Esophagus muscularis mucosa (tissue), 4 donors: ENCODE data around the gene TXLNA. TPM values are rescaled to one million over a fixed set of nuclear protein-coding genes. Genes with fewer than 3 reads are reported as not detected.

Experiments used
- DNase-seq: peaks from one replicate; pipeline ENCODE4 v3.0.0-alpha.2; 2017; ENCODE audit errors: extremely low spot score
- H3K27ac ChIP-seq, 4 donors: fragments of 200-600 bp; sonication (generic); replicated peaks in 1 of 4; 1 replicate in 3 of 4; 2 replicates in 1 of 4; pipeline ENCODE4 v1.5.1; 2016 to 2019; ENCODE audit warnings: mild to moderate bottlenecking in 1 of 4
- H3K27me3 ChIP-seq, 4 donors: fragments of 200-600 bp; sonication (generic); one replicate each; pipeline versions ENCODE4 v1.5.1 to v1.6.0; 2016 to 2019
- H3K36me3 ChIP-seq, 4 donors: fragments of 200-600 bp; sonication (generic); one replicate each; pipeline ENCODE4 v1.5.1; 2016 to 2019
- H3K4me1 ChIP-seq, 4 donors: fragments of 200-600 bp; sonication (generic); one replicate each; pipeline ENCODE4 v1.5.1; 2016 to 2019
- H3K4me3 ChIP-seq, 4 donors: fragments of 200-600 bp; sonication (generic); 1 replicate in 2 of 4; 2 replicates in 2 of 4; pipeline ENCODE4 v1.5.1; 2016 to 2019; ENCODE audit warnings: mild to moderate bottlenecking in 4 of 4, moderate library complexity in 1 of 4
- H3K9me3 ChIP-seq, 4 donors: fragments of 200-600 bp; sonication (generic); 1 replicate in 3 of 4; 2 replicates in 1 of 4; pipeline ENCODE4 v1.5.1; 2016 to 2019
- CTCF ChIP-seq, 3 experiments: fragments of 200-600 bp in 2 of 3; fragments of 450-650 bp in 1 of 3; sonication (generic) in 2 of 3; IDR thresholded peaks; one replicate each; pipeline ENCODE4 v1.5.1; 2017 to 2019; ENCODE audit warnings: antibody characterized with exemption in 3 of 3, mild to moderate bottlenecking in 2 of 3, moderate library complexity in 1 of 3
- EP300 ChIP-seq: sonication (generic); formaldehyde crosslinking; IDR thresholded peaks from one replicate; pipeline ENCODE4 v1.6.1; 2017; ENCODE audit warnings: antibody characterized with exemption
- POLR2A ChIP-seq: fragments of 450-650 bp; IDR thresholded peaks from one replicate; pipeline ENCODE4 v1.6.1; 2017; ENCODE audit warnings: antibody characterized with exemption, moderate library complexity, mild to moderate bottlenecking, low read depth
- POLR2AphosphoS5 ChIP-seq, 2 donors: sonication (generic); formaldehyde crosslinking; IDR thresholded peaks; one replicate each; pipeline ENCODE4 v1.6.1; 2017; ENCODE audit warnings: antibody characterized with exemption in 2 of 2
- WGBS: methylation state at CpG from one replicate; pipeline ENCODE4 v1.1.5; 2018; 5-methylcytosine and 5-hydroxymethylcytosine counted together
- intact Hi-C: fragments of 100-400 bp; cut with DNase I; formaldehyde crosslinking; loops from one replicate; pipeline ENCODE4 v1.15.1; 2023
- total RNA-seq, 4 donors: library from RNA; depleted of rRNA; stranded (reverse); fragments of >200 nt; gene quantifications; one replicate each; pipeline versions ENCODE4 v1.1.0 to v1.2.1, GENCODE V29; 2016

The TXLNA gene
- total RNA-seq, 4 donors from 2014 or later, result 43.6 to 88.4 (median 70.4) TPM

GRCh38 chr1:32247452-32247851, 68.0 kb downstream of the TXLNA start:
- H3K36me3 ChIP-seq, result no peaks in the 10 kb centered on the region
- peak overlapping the region in 1 of 4 donors; percentile 29 for H3K4me3 ChIP-seq
- no peak for DNase-seq
- H3K9me3 ChIP-seq, result no peaks in the 10 kb centered on the region
- no peaks in the 10 kb centered on the region for H3K27me3 ChIP-seq
- WGBS, result 67% methylated on average over 9 of the region's 12 CpGs
- peaks cover 49 to 66% (median 65%) of the 10 kb centered on the region in 4 donors for H3K4me1 ChIP-seq
- peak overlapping the region; percentile 48 to 73 (median 62) for H3K27ac ChIP-seq
- intact Hi-C loops, result no loop called here
- TF ChIP-seq CTCF (IDR thresholded peaks at IDR 0.05) (no peak), POLR2AphosphoS5 (IDR thresholded peaks at IDR 0.05) (no peak), POLR2A (no peak), EP300 (no peak)

Other genes starting within 250 kb of the TXLNA start
- gene PTP4A2, start 241.3 kb upstream of the TXLNA start, total RNA-seq, result 100 to 1,000 TPM; 160 to 241 (median 173) TPM
- 10 to 100 TPM; 71.8 to 90.5 (median 79.7) TPM for gene KHDRBS1, start 165.8 kb upstream of the TXLNA start, total RNA-seq
- 1 to 10 TPM; 2.9 to 6.1 (median 4.8) TPM for gene TMEM39B, start 106.7 kb upstream of the TXLNA start, total RNA-seq
- 10 to 100 TPM; 47.8 to 71.3 (median 55.4) TPM for gene KPNA6, start 71.6 kb upstream of the TXLNA start, total RNA-seq
- 1 to 10 TPM; 5.0 to 7.8 (median 6.5) TPM for gene CCDC28B, start 20.9 kb downstream of the TXLNA start, total RNA-seq
- 1 to 10 TPM in 3 of 4 donors, under 1 TPM in 1; 0.66 to 2.1 (median 1.1) TPM for gene IQCC, start 26.0 kb downstream of the TXLNA start, total RNA-seq
- gene DCDC2B, start 29.4 kb downstream of the TXLNA start, total RNA-seq, result not detected
- 1 to 10 TPM; 6.6 to 10.0 (median 8.2) TPM for gene TMEM234, start 42.7 kb downstream of the TXLNA start, total RNA-seq
- 100 to 1,000 TPM; 141 to 214 (median 167) TPM for gene EIF3I, start 42.7 kb downstream of the TXLNA start, total RNA-seq
- 1 to 10 TPM in 3 of 4 donors, under 1 TPM in 1; 0.83 to 6.7 (median 4.7) TPM for gene FAM167B, start 67.5 kb downstream of the TXLNA start, total RNA-seq
- gene LCK, start 71.6 kb downstream of the TXLNA start, total RNA-seq, result 1 to 10 TPM in 2 of 4 donors, under 1 TPM in 2; 0.42 to 2.8 (median 1.1) TPM
- gene HDAC1, start 112.4 kb downstream of the TXLNA start, total RNA-seq, result 10 to 100 TPM; 42.8 to 70.4 (median 51.4) TPM
- gene MARCKSL1, start 156.6 kb downstream of the TXLNA start, total RNA-seq, result 10 to 100 TPM in 2 of 4 donors, 1 to 10 TPM in 2; 4.2 to 10.9 (median 9.2) TPM
- gene FAM229A, start 182.8 kb downstream of the TXLNA start, total RNA-seq, result 1 to 10 TPM; 1.3 to 8.7 (median 4.9) TPM
- gene TSSK3, start 182.9 kb downstream of the TXLNA start, total RNA-seq, result 1 to 10 TPM in 1 of 4 donors, under 1 TPM in 1, not detected in 2; 0.86 to 3.7 TPM
- gene BSDC1, start 214.8 kb downstream of the TXLNA start, total RNA-seq, result 10 to 100 TPM; 57.3 to 67.9 (median 63.4) TPM